Measurements from ENCODE around the gene OTUB1.

Gene OTUB1

GRCh38 chr11:64023712-64024710 is 37.8 kb downstream of the OTUB1 start:
- H3K36me3 ChIP-seq (ENCODE audit: low read depth) = no peaks in the 10 kb centered on the region
- no peak overlapping the region for H3K4me3 ChIP-seq (ENCODE audit: severe bottlenecking)
- ATAC-seq (ENCODE audit: low read depth) = no peak
- no peak for DNase-seq (ENCODE audit: low spot score)
- TF ChIP-seq CTCF (IDR thresholded peaks at IDR 0.05; ENCODE audit: poor library complexity, severe bottlenecking) = no peak
- peaks cover 2% of the 10 kb centered on the region for H3K4me1 ChIP-seq (ENCODE audit: insufficient read depth, poor library complexity, severe bottlenecking)
- H3K27ac ChIP-seq (ENCODE audit: poor library complexity, severe bottlenecking) = no peak overlapping the region
- no peaks in the 10 kb centered on the region for H3K27me3 ChIP-seq (ENCODE audit: insufficient read depth, poor library complexity, severe bottlenecking)
- H3K9me3 ChIP-seq (ENCODE audit: severe bottlenecking) = no peaks in the 10 kb centered on the region

- no peaks in the 10 kb centered on the region for H3K9me3 ChIP-seq (ENCODE audit: severe bottlenecking)
- no peak overlapping the region for H3K4me3 ChIP-seq (ENCODE audit: severe bottlenecking)
- ATAC-seq (ENCODE audit: low read depth) (no peak), DNase-seq (ENCODE audit: low spot score) (no peak)
- TF ChIP-seq CTCF (IDR thresholded peaks at IDR 0.05; ENCODE audit: poor library complexity, severe bottlenecking) = no peak
- peaks cover 2% of the 10 kb centered on the region for H3K4me1 ChIP-seq (ENCODE audit: insufficient read depth, poor library complexity, severe bottlenecking)
- H3K27me3 ChIP-seq (ENCODE audit: insufficient read depth, poor library complexity, severe bottlenecking) = no peaks in the 10 kb centered on the region
- H3K27ac ChIP-seq (ENCODE audit: poor library complexity, severe bottlenecking) = no peak overlapping the region
- H3K36me3 ChIP-seq (ENCODE audit: low read depth) = no peaks in the 10 kb centered on the region
Observed at GRCh38 chr11:64025205-64025604, 39.0 kb downstream of the OTUB1 start.

GRCh38 chr11:64026575-64027205 is 40.5 kb downstream of the OTUB1 start:
- TF ChIP-seq CTCF (IDR thresholded peaks at IDR 0.05; ENCODE audit: poor library complexity, severe bottlenecking) = no peak
- Histone ChIP-seq H3K4me1 (ENCODE audit: insufficient read depth, poor library complexity, severe bottlenecking) (no peaks in the 10 kb centered on the region), H3K9me3 (ENCODE audit: severe bottlenecking) (no peaks in the 10 kb centered on the region), H3K36me3 (ENCODE audit: low read depth) (no peaks in the 10 kb centered on the region), H3K27ac (ENCODE audit: poor library complexity, severe bottlenecking) (no peak overlapping the region), H3K27me3 (ENCODE audit: insufficient read depth, poor library complexity, severe bottlenecking) (no peaks in the 10 kb centered on the region), H3K4me3 (ENCODE audit: severe bottlenecking) (no peak overlapping the region)
- no peak for DNase-seq (ENCODE audit: low spot score)
- ATAC-seq (ENCODE audit: low read depth) = no peak

- H3K9me3 ChIP-seq (ENCODE audit: severe bottlenecking) = no peaks in the 10 kb centered on the region
- no peak for TF ChIP-seq CTCF (IDR thresholded peaks at IDR 0.05; ENCODE audit: poor library complexity, severe bottlenecking)
- DNase-seq (ENCODE audit: low spot score) (no peak), ATAC-seq (ENCODE audit: low read depth) (no peak)
- H3K4me3 ChIP-seq (ENCODE audit: severe bottlenecking) = no peak overlapping the region
- no peaks in the 10 kb centered on the region for H3K36me3 ChIP-seq (ENCODE audit: low read depth)
- H3K4me1 ChIP-seq (ENCODE audit: insufficient read depth, poor library complexity, severe bottlenecking) = no peaks in the 10 kb centered on the region
- H3K27ac ChIP-seq (ENCODE audit: poor library complexity, severe bottlenecking) = no peak overlapping the region
- peaks cover under 1% of the 10 kb centered on the region for H3K27me3 ChIP-seq (ENCODE audit: insufficient read depth, poor library complexity, severe bottlenecking)
Observed at GRCh38 chr11:64027651-64028397, 41.6 kb downstream of the OTUB1 start.
